Adipocyte (in vitro differentiated cells): ENCODE measurements around the gene PDLIM1.

ENCODE experiments used
- DNase-seq: peaks from one replicate; pipeline ENCODE4 v3.0.0-alpha.2; 2015; ENCODE audit warnings: low read depth
- H3K27me3 ChIP-seq: replicated peaks from 2 replicates; pipeline ENCODE4 v1.7.0; 2013; ENCODE audit warnings: mild to moderate bottlenecking, low read length, moderate library complexity; ENCODE audit not compliant: control insufficient read depth, insufficient read depth
- H3K36me3 ChIP-seq: 2 replicates; pipeline ENCODE4 v1.7.0; 2013; ENCODE audit warnings: low read length, mild to moderate bottlenecking, moderate library complexity; ENCODE audit not compliant: control insufficient read depth, insufficient read depth, severe bottlenecking
- H3K4me1 ChIP-seq: 2 replicates; pipeline ENCODE4 v1.7.0; 2013; ENCODE audit warnings: mild to moderate bottlenecking, low read length, moderate library complexity; ENCODE audit not compliant: control insufficient read depth, insufficient read depth
- H3K4me3 ChIP-seq: 2 replicates; pipeline ENCODE4 v1.7.0; 2013; ENCODE audit warnings: mild to moderate bottlenecking, low read length, moderate library complexity
- H3K9ac ChIP-seq: 2 replicates; pipeline ENCODE4 v1.7.0; 2013; ENCODE audit warnings: mild to moderate bottlenecking, low read length, moderate library complexity
- H3K9me3 ChIP-seq: 2 replicates; pipeline ENCODE4 v1.7.0; 2013; ENCODE audit warnings: mild to moderate bottlenecking, low read length, moderate library complexity; ENCODE audit not compliant: control insufficient read depth

The PDLIM1 gene

DNA sequence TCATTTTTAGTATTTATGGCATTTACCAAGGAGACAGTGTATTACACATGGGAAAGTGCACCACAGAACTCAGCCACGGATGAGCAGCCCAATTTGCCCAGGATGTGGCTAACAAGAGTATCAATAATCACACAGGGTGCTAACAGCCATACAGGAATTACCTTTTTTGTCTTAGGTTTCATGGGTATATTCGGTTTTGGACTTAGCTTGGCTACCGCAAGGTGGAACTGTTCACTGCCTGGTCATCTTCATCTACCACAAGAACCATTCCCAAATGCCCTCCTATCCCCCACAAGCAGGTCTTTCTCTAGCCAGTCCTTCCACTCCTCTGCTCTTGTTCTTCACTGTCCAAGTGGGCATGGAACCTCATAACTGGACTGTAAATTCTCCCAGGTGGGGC lies 6.0 kb downstream of the PDLIM1 start:
- Histone ChIP-seq H3K27me3 (no peaks in the 10 kb centered on the region), H3K9ac (no peak overlapping the region), H3K9me3 (no peaks in the 10 kb centered on the region), H3K36me3 (no peaks in the 10 kb centered on the region), H3K4me3 (no peak overlapping the region), H3K4me1 (peaks cover 35% of the 10 kb centered on the region)
- DNase-seq, result no peak

DNA sequence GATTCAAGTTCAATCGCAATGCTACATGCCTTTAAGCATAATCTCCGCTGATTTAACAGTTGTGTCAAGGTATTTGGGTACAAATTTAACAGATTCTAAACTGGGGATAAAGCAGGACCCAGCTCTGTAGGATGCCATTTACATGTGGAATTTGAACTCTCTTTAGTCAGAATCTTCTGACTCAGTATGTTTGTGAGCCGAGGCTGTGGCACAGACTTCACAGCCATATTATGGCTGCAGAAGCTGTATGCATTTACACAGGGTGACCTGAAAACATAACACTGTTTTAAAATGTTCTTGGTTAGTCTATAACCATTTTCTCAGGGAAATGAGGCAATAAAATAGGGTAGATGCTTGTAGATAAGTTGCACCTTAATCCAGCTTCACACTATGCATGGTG lies 8.7 kb downstream of the PDLIM1 start:
- no peaks in the 10 kb centered on the region for H3K27me3 ChIP-seq
- DNase-seq, result no peak
- H3K4me3 ChIP-seq, result no peak overlapping the region
- H3K36me3 ChIP-seq, result no peaks in the 10 kb centered on the region
- H3K4me1 ChIP-seq, result peaks cover 40% of the 10 kb centered on the region
- no peaks in the 10 kb centered on the region for H3K9me3 ChIP-seq
- H3K9ac ChIP-seq, result no peak overlapping the region

DNA sequence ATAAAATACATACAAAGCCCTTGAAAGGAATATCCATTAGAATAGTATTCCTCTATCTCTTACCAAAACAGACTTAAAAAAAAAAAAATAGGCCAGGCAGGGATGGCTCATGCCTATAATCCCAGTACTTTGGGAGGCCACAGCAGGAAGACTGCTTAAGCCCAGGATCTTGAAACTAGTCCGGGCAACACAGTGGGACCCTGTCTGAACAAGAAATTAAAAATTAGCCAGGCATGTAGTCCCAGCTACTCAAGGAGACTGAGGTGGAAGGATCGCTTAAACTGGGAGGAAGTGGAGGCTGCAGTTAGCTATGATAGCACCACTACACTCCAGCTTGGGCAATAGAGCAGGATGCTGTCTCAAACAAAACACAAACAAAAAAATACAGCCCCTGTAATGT lies 9.6 kb downstream of the PDLIM1 start:
- H3K27me3 ChIP-seq, result no peaks in the 10 kb centered on the region
- no peak overlapping the region for H3K9ac ChIP-seq
- H3K36me3 ChIP-seq, result no peaks in the 10 kb centered on the region
- H3K4me1 ChIP-seq, result peaks cover 43% of the 10 kb centered on the region
- no peaks in the 10 kb centered on the region for H3K9me3 ChIP-seq
- no peak overlapping the region for H3K4me3 ChIP-seq
- no peak for DNase-seq

DNA sequence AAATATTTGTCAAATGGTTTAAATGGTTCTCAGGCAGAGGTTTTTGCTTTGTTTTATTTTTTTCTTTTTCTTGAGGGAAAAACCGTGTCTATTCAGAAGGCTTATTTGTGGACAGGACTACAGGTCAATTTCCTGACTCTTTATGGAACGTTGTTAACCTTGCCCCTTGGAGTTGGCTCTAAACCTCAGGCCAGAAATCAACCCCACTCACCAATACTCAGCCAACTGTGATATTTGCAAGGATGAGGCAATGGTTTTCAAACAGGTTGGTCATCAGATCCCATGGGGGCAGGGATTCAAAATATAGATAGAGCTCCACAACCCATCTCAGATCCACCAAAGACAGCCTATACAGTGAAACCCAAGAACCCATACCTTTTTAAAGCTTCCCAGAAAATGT lies 10.2 kb downstream of the PDLIM1 start:
- DNase-seq, result no peak
- Histone ChIP-seq H3K9me3 (no peaks in the 10 kb centered on the region), H3K4me1 (peaks cover 48% of the 10 kb centered on the region), H3K9ac (no peak overlapping the region), H3K36me3 (no peaks in the 10 kb centered on the region), H3K4me3 (no peak overlapping the region), H3K27me3 (no peaks in the 10 kb centered on the region)

DNA sequence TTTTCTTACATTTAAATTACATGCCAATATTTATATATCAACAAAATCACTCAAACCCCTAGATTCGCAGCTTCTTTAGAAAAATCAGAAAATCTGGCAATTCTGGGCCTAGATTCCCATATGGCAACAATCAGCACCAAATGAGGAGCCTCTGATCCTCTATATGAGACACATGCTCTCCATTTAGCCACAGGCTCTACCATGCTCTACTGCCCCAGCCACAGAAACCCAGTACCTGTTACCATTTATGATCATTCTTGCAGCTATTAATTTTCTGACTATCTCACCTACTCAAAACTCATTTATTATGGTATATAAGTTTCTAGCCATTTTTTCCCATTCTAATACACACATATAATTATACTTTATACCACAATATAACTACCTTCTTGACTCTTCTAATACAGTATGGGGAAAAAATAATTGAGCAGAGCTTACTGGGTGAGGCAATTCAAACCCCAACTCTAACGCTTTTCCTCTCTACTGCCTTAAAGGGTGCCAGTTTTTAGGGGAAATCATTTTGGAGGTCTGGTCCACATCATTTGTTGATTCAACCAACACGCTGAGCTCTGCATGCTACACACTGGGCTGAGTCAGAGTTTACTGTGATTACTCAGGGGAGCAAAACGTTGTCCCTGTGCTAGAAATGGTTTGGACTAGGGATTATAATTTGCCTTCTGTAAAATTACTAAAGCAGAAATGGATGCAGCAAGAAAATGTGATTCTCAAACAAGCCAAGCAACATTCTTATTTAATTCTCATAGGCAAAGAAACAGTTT lies 11.6 kb downstream of the PDLIM1 start:
- DNase-seq, result peak; percentile 62
- H3K36me3 ChIP-seq, result no peaks in the 10 kb centered on the region
- H3K4me3 ChIP-seq, result no peak overlapping the region
- H3K4me1 ChIP-seq, result peaks cover 56% of the 10 kb centered on the region
- H3K9me3 ChIP-seq, result no peaks in the 10 kb centered on the region
- H3K27me3 ChIP-seq, result no peaks in the 10 kb centered on the region
- no peak overlapping the region for H3K9ac ChIP-seq

DNA sequence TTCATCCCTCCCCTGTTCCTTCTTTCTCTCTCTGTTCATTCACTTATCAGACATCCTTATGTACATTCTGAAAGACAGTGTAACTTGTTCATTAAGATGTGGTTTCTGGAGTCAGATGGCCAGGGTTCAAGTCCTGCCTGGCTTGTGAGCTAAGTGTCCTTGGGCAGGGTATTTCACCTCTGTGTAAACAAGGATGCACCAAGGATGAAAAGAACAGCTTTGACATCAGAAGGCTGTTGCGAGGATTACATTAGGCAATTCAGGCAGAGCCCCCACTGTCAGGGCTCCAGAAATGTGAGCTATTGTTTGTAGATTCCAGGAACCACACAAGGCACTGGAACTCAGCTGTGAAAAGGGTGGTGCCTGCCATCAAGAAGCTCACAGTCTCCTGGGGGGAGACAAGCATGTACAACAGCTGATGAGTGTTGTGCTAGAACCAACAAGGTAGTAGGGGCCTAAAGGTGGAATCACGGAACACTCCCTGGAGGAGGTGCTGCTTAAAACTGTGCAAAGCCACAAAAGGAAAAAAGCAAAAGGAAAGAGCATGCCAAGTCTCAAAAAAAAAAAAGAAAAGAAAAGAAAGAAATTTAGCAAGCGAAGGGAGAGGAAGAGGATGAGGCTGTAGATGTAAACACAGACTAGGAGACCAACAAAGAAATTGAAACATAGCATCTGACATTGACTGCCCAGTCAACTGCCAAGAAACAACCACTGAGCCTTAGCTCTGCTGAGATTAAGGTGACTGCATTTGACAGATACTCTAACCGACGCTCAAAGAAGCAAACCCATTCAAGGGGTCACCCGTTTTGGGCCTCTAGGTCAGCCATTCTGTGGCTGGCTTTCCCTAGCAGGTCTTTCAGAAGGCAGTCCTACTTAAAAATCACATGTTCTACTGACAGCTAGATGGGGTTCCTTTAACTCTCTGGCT lies 12.5 kb downstream of the PDLIM1 start:
- Histone ChIP-seq H3K36me3 (no peaks in the 10 kb centered on the region), H3K27me3 (no peaks in the 10 kb centered on the region), H3K9me3 (no peaks in the 10 kb centered on the region), H3K4me1 (peaks cover 63% of the 10 kb centered on the region), H3K9ac (no peak overlapping the region), H3K4me3 (no peak overlapping the region)
- peak; percentile 58 for DNase-seq

DNA sequence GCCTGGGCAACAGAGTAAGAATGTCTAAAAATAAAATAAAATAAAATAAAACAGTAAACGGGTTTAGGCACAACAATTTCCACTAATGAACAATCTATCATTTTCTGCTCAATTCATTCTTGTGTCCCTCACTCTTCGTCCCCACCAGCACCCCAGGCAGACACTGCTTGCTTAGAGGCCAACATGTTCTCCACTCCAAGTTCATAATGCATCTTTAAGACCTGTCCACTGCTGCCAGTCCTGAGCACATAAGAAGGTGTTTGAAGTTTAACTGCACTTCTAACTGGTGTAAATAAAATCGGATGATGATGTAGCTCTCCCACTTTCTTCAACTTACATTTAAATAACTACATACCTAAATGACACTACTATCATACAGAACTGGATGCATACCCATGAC lies 13.2 kb downstream of the PDLIM1 start:
- Histone ChIP-seq H3K27me3 (no peaks in the 10 kb centered on the region), H3K36me3 (no peaks in the 10 kb centered on the region), H3K9me3 (no peaks in the 10 kb centered on the region), H3K4me3 (no peak overlapping the region), H3K4me1 (peaks cover 68% of the 10 kb centered on the region), H3K9ac (no peak overlapping the region)
- no peak for DNase-seq

DNA sequence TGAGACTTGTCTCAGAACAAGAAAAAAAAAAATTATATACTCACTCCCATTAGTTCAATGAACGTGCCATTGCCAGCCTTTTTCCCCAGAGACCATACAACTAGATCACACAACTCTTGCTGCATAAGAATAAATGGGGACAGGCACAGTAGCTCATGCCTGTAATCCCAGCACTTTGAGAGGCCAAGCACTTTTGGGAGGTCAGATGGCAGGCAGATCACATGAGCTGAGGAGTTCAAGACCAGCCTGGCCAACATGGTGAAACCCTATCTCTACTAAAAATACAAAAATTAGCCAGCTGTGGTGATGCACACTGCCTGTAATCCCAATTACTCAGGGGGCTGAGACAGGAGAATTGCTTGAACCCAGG lies 13.6 kb downstream of the PDLIM1 start:
- DNase-seq, result no peak
- Histone ChIP-seq H3K36me3 (no peaks in the 10 kb centered on the region), H3K4me3 (no peak overlapping the region), H3K27me3 (no peaks in the 10 kb centered on the region), H3K4me1 (peaks cover 68% of the 10 kb centered on the region), H3K9ac (no peak overlapping the region), H3K9me3 (no peaks in the 10 kb centered on the region)

DNA sequence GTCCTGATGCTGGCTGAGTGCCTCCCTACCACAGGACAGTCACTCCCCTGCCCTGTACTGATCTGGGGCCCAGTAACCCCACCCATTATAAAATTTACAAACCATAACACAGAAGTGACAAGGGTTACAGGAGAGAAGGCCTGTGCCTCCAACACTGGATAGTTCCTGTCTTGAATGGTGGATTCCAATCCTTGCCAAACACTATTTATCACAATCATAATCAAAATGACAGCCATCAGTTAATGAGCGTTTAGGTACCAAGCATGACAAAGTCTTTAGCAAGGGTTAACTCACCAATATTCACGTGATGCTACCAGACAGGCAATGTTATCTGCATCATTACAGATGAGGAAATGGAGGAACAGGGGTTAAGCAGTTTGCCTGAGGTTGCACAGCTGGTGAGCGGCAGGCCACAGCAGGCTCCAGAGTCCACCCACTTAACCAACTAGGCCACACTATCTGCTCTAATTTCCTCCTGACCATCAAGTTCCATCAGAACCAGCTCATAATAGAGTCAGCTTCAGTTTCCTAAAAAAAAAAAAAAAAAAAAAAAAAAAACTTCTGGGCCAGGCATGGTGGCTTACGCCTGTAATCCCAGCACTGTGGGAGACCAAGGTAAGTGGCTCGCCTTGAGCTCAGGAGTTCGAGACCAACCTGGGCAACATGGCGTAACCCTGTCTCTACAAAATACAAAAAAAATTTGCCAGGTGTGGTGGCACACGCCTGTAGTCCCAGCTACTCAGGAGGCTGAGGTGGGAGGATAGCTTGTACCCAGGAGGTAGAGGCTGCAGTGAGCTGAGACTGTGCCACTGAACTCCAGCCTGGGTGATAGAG lies 14.2 kb downstream of the PDLIM1 start:
- no peak for DNase-seq
- Histone ChIP-seq H3K4me3 (no peak overlapping the region), H3K36me3 (no peaks in the 10 kb centered on the region), H3K9me3 (no peaks in the 10 kb centered on the region), H3K4me1 (peaks cover 68% of the 10 kb centered on the region), H3K27me3 (no peaks in the 10 kb centered on the region), H3K9ac (no peak overlapping the region)

DNA sequence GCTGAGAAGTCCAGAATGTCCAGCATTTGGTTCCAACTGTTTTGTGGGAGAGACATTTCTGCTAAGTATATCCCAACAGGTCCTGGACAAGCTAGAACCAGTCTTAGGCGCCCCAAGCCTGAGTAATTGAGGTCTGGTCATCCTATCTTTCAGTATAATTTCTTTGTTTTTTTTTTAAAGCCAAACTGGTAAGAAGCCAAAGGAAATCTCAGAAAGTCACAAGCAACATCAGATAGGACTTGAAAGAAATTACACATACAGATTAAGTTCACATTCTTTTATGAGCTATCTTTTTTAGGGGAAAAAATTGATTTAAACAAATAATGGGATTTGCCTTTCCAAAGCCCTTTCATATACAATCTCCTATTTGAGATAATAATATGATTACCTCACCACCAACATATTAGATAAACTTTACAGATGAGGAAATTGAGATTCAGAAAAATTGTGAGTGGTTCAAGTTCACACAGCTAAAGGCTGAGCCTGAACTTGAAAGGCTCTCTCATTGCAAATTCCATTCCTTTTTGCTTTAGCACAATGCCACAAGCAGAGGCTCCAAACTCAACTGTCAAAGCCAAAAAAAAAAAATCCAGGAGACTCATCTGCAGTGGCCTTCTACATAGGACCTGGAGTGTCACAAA lies 15.0 kb downstream of the PDLIM1 start:
- peak overlapping the region; percentile 18 for H3K9ac ChIP-seq
- peaks cover 68% of the 10 kb centered on the region for H3K4me1 ChIP-seq
- no peaks in the 10 kb centered on the region for H3K9me3 ChIP-seq
- DNase-seq, result peak; percentile 45
- H3K4me3 ChIP-seq, result peak overlapping the region; percentile 8
- no peaks in the 10 kb centered on the region for H3K27me3 ChIP-seq
- H3K36me3 ChIP-seq, result no peaks in the 10 kb centered on the region
